GM21515 (cell line): ENCODE data around the gene FAM174C.

ENCODE experiments used
- ATAC-seq: cut with Tn5 transposase; IDR thresholded peaks from one replicate; pipeline ENCODE4 v1.9.1; 2021; ENCODE audit not compliant: unreplicated experiment

FAM174C gene

DNA sequence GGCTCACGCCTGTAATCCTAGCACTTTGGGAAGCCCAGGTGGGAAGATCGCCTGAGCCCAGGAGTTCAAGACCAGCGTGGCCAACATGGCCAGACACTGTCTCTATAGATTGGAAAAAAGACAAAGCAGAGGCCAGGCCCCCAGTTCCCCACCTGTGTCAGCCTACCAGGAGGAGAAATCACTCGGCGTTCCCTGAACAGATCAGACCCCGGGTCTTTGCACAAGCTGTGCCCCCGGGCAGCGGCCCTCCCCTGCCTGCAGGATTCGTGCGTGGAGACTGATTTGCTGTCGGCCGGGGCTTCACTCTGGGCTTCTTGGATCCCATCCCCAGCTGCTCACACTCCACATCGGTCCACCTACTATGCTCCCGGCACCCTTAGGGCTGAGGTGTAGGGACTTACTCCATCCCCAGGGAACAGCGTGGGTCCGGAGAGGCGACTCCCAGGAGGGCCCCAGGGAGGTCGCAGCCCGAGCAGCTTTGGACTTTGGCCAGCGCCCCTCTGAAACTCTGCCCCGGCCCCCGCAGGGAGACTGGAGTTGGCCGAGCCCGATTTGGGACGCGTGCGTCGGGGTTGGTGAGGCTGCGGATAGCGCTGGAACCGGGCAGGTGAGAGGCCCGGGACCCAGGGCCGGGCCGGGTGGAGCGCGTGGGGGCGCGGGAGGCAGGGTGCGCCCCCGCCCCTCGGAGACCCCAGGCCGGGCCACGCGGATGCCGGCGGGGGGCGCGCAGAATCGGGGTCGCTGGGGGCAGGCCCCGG is 9.8 kb downstream of the FAM174C start:
- ATAC-seq: no peak

DNA sequence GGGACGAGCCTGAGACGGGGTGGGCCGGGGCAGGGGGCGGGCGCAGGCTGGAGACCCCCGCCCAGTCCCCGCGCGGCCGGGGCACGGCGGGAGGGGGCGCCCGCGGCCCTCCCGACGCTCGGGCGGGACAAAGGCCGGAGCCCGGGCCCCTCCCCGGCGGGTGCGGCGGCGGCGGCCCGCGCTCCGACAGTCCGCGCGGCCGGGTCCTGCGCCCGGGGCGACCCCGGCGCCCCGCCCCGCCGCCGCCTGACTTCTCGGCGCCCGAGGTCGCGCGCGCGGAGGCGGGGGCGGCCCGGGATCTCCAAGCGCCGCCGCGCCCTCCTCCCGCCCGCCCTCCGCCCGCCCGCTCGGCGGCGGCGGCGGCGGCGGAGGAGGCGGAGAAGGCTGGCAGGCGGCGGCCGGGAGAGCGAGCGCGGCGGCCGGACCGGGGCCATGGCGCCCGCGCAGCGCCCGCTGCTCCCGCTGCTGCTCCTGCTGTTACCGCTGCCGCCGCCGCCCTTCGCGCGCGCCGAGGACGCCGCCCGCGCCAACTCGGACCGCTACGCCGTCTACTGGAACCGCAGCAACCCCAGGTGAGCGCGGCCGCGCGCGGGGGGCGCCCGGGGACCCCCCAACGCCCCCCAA is 10.5 kb downstream of the FAM174C start, which contains the start of gene EFNA2:
EFNA2 (plus strand) TSS at position 137 of the 624 bp plus-strand sequence; CDS start at position 433, 296 bp downstream.
- ATAC-seq: no peak

DNA sequence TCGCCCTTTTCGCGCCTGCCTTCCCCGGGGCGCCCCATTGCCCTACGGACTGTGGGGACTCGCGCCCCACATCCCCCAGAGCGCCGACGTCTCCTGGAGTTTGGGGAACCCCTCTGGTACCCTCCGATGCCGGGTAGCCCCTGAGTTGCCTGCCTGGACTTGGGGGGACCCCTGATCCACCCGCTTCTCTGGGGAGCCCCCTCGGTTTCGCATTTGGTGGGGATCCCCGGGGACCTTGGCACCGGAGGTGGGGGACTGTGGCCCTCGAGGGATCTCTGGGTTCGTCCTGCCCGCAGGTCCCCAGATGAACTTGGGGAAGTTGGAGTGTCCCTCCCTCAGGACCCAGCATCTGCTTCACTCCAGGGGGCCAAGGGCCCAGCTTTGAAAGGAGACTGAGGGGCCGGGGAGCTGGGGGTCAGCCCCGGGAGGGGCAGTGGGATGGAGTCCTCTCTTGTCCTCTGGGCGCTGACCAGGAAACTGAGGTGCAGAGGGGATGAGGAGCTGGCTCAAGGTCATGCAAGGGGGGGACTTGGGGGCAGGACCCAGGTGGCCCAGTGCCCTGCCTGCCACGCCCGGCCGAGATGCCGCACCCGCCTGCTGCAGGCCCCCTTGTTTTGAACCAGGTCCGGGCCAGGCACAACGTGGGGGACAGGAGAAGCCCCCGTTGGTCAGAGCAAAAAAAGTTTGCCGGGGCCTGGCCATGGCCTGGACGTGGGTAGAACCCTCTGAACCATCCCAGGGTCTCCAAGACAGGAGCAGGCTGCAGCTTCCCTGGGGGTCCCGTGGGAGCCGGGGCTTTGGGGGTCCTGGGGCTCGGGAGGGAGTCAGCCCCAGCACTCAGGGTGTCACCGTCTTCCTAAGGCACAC is 11.4 kb downstream of the FAM174C start:
- no peak for ATAC-seq

DNA sequence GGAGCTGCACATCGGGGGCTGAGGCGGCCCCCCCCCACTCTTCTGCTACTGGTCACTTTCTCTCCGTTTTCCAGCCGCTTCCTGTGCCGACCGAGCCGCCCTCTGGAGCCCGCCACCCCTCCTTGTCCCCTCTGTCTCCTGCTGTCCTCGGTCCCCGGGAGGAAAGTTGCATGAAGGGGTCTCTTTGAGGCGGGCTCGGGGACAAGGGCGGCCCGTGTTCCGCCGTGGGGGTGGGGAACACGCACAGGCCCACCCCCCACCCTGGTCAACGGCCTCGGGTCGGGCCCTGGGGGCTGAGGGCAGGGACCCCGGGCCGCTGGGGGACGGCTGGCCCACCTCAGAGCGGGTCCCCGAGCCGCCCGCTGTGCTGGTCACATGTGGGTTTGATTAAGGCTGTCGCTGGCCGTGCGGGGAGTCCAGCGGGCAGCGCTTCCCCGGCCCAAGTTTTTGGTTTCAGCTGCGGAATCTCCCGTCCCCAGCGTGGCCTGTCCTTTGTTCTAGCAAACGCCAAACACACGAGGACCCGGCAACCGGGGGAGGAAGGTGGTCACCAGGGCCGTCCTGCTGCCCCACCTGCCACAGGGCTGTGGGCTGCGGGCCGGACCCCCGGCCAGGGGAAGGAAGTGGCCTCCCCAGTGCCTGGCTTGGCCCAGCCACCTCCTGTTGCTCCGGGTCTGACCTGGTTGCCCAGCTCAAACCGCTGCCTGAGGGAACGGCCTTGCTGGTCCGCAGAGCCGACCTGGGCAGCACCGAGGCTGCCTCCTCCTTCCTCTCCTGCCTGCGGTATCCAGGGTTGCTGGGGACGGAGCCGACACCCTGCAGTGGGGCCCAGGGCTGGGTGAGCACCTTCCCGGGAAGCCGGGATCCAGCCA is 12.3 kb downstream of the FAM174C start:
- ATAC-seq: no peak

DNA sequence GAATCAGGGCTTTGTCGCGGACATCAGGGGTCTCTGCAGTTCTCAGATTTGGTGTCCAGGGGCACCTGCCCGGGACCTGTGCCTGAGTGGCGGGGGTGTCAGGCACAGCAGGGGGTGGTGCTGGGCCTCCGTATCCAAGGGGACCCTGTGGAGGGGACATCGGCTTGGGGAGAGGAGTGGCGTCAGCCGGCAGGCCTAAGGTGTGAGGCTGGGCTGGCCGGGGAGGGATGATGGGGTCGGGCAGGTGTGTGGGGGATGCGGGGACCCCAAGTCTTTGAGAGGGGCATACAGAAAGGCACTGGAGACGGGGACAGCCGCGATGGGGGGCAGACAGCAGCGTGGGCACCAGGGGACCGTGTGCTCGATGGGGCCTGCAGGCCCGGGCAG is 12.9 kb downstream of the FAM174C start:
- ATAC-seq: no peak

DNA sequence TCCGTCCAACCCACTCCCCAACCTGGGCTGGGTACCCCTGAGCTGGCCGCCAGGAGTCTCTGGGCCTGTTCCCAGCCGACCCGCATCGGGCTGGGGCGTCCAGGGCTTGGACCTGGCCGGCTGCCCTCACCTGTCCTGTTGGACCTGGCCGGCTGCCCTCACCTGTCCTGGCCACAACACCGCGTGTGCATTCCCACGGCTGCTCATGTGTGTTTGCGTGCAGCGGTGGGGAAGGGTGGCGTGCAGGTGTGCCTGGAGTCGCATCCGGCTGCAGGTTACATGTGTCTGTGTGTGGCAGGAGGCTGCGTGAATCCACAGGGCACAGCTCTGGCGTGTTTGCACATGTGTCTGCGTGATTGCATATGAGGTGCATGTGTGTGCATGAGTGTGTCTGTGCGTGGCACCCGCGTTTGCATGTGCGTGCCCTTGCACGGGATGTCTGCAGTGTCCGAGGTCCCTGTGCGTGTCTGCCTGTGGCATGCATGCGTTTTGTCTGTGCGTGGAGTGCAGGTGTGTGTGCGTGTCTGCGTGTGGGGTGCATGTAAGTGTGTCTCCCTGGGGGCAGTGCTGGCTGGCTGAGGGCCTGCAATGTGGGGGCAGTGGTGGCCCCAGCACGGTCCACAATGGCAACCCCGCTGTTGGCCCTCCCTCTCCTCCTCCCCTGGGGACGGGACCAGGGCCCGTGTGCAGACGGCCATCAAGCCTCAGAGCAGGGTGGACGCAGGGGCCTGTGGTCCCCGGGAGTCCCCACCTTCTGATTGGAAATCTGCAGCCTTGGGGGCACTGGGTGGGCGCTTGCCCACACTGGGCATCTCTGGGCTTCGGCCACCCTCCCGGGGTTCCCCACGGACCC is 13.7 kb downstream of the FAM174C start:
- no peak for ATAC-seq

DNA sequence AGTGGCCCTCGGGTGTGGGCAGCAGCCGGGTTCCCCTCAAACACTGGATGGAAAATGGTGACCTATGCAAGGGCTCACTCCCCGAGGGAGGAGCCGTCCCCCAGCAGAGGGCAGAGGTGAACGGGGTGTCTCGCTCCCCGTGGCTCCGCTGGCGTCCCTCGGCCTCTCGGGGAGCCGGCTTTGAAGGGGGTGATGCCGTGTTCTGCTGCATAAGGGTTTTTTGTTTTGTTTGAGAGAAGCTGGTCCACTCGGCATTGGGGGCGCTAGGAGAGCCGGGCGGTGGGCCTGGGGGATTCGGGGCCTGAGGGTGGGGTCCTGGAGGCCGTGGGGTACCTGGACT is 14.3 kb downstream of the FAM174C start:
- ATAC-seq: no peak

DNA sequence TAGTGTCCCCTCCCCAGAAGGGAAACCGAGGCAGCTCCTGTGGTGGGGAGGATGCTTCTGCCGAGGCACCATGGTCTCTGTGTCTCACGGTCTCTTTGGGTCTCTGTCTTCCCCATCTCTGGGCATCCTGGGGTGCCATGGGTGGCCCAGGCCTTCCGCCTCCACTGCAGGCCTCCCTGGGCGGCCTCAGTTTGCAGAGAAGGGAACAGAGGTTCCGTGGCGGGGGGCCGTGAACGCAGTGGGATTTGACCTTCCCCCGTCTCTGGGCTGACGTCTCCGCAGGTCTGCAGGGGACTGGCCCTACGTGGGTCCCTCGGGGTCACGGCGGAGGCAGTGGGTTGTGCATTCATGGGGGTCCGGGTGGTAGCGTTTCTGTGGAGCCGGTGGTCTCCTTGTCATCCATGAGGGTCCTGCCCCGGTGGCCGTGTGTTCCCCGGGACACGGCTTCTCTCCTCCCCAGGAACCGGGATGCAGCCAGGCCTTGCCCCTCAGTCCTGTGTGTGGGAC is 14.9 kb downstream of the FAM174C start:
- no peak for ATAC-seq

DNA sequence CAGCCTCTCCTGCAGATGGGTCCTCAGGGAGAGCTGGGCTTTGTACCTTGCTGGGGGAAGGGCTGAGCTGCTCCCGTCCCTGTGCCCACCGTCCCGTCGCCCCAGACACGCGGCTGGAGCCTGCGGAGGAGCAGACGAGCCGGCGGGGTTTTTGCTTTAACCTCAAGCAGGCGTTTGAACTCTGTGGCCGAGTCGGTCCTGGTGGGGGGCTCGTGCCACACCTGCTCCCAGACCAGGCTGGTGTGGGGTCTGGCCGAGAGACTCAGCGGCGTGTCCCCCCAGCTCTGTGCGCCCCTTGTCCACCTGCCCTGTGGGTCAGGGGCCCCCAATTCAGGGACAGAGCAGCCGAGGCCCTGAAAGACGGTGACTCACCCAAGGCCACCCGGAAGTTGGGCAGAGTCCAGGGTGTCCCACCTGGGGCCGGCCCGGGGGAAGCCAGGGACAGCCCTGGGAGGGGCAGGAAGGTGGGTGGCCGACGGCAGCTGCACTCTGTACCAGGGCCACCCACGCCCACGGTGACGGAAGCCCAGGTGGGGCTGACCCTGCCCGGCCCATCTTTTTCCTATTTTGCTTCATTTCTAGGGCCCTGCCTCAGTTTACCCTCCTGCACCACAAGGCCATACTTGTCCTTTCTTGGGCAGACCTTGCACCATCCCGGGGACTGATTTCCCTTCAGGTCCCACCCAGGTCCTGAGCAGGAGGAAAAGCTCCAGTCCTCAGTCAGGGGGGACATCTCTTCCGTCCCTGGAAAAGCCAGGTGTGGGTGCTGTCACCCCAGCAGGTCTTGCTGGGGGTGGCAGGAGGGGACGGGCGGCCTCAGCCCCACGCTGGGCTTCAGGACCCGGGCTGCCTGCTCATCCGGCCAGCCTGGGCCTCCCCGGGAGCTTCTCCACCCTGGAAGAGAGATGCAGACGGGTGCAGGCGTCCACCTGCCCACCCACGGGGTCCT is 15.6 kb downstream of the FAM174C start:
- no peak for ATAC-seq

DNA sequence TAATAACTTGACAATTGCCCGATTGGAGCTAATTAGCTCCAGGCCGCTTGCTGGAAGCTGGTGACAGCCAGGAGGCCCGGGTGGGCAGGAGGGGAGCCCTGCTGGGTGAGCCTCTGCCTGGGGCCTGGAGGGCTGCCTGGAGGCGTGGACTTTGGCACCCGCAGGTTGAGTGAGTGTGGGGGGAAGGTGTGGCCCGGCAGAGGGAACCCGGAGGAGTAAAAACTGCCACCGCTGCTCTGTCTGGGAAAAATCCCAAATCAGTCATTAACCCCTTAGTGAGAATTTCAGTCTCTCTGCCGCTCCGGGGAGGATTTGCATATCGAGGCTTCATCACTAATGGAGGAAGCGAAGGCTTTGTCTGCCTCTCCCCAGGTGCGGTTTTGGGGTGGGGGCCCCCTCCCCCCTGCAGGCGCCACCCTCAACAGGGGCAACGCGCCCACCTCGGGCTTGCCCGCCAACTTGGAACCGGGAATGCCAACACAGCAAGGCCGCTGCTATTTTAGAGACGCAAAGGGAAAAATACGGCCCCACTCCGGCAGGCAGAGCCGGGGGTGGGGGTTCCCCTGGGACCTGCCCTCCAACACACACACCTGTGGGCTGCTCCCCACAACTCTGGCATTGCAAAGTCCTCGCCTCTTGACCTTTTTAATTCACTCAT is 16.6 kb downstream of the FAM174C start:
- ATAC-seq: no peak

DNA sequence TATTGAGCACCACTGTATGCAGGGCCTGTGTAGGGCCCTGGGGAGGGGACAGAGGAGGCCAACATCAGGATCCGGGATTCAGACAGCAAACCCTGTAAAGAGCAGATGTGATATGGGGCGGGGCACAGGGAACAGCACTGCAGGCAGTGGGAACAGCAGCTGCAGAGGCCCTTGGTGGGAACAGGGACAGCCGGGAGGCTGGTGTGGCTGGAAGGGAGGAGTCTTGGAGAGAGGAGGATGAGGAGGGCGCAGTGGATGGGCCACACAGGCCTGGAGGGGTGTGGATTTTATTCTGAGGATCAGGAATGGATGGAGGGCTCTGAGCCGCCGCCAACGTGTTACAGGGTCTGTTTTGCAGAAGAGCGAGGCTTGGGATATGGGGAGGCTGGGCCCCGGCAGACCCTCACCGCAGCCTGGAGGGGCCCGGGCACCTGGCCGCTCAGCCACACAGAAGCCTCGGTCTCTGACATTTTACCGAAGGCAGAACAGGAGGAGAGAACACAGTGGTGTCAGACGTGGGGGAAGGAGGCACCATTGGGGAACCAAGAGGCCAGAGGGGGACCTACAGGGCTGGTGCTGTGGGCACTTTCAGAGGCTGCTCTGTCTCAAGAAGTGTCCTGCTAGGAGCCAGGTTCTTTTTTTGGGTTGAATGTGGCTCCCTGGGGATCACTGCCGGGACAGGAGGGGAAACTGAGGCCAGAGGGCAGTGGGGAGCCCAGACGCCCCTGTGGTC is 17.3 kb downstream of the FAM174C start:
- no peak for ATAC-seq

DNA sequence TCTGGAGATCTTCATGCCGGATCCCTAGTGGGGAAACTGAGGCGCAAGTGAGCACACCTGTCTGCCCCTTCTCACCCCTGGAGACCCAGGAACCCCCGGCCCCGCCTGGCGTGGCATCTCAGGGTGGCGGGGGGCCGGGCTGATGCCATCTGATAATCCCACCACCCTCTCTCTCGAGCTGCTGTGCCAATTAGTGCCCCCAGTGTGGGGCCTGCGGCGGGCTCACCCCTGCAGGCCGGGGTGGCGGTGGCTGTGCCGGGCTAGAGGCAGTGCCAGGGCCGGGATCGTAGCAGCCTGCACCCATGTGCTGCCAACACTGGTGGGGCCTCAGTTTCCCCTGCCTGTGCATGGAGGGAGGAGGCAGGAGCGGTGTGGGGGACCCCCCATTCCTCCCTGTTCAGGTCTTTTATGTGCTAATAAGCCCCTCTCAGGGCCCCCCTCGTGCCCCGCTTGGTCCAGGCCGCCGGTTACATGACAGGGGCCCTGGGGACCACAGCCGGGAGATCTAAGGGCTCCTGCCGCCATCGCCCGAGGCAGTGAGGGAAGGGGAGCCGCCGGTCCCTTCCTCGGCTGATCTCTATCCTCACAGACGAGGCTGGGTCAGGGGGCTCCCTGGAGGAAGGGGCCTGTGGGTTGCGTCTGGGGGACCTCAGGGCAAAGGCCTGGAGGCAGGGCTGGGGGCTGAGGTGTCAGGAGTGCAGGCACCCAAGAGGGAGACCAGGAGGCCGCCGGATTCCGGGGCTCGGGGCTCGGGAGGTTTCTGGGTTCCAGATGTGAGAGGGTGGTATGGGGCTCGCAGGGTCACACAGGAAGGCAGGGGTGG is 18.7 kb downstream of the FAM174C start:
- ATAC-seq: no peak

DNA sequence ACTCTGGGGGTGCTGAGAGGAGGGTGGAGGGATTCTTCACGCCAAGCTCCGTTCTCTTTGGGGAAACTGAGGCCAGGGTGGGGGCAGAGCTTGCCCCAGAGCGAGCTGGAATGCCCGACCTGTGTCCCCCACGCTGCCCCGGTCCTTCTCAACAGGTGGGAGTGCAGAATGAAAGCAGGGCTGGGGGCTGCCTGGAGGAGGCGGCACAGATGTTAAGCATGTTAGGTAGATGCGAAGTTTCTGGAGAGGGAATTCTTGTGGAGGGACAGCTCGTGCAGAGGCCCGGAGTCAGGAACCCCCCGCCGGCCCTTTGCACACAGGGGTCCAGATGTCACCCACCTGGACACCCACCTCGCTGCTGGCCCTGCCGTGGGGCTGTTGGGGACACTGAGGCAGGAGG is 19.4 kb downstream of the FAM174C start:
- ATAC-seq: no peak

DNA sequence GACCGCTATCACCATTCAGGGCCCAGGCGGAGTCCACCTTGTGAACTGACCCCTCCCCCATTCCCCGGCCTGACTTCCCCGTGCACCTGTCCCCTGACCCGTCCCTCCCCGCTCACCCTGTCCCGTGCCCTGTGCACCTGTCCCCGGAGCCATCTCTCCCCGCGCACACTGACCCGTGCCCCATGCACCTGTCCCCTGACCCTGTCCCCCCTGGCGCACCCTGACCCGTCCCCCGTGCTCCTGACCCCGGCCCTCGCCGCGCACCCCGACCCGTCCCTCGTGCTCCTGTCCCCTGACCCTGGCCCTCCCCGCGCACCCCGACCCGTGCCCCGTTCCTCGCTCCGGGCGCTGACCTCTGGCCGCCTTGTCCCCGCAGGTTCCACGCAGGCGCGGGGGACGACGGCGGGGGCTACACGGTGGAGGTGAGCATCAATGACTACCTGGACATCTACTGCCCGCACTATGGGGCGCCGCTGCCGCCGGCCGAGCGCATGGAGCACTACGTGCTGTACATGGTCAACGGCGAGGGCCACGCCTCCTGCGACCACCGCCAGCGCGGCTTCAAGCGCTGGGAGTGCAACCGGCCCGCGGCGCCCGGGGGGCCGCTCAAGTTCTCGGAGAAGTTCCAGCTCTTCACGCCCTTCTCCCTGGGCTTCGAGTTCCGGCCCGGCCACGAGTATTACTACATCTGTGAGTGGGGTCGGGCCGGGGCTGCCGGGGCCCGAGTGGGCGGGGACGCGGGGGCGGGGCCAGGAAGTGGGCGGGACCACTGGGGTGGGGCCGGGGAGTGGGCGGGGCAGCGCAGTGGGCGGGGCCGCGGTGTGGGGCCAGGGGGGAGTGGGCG is 20.1 kb downstream of the FAM174C start:
- ATAC-seq: no peak

DNA sequence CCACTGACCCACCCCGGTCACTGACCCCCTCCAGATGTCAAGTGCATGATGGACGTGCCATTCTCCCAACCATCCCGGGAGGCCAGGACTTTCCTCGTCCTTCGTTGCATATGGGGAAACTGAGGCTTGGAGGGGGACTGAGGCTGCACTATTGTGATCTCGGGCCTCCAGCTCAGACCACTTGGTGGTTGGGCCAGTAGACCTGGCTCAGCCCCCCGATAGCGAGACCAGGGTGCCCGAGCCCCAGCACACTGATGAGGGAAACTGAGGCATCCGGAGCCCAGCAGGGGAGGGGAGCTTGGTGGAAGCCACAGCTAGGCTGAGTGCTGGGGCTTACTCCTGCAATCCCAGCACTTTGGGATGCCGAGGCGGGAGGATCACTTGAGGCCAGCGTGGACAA is 20.7 kb downstream of the FAM174C start:
- ATAC-seq: no peak
